GM12873 (cell line): ENCODE data around the gene PTPRN.

Experiments used
- CTCF ChIP-seq: IDR thresholded peaks from 2 replicates; pipeline ENCODE4 v1.5.1; 2012; ENCODE audit warnings: low read depth, mild to moderate bottlenecking, moderate library complexity, low read length, control low read depth; ENCODE audit not compliant: insufficient read depth; ENCODE audit errors: missing control alignments

PTPRN gene

GRCh38 chr2:219261024-219261855 lies 48.0 kb downstream of the PTPRN start:
- no peak for TF ChIP-seq CTCF

GRCh38 chr2:219254590-219255201 lies 54.5 kb downstream of the PTPRN start:
- TF ChIP-seq CTCF = no peak

- peak; percentile 8 for TF ChIP-seq CTCF
These were observed 55.2 kb downstream of the PTPRN start, which contains the start of gene TUBA4A for GRCh38 chr2:219253753-219254589. Gene TUBA4A, minus strand, starts transcription at chr2:219253918. Its CDS starts 60 bp downstream, at chr2:219253858.

- no peak for TF ChIP-seq CTCF
These were observed 56.1 kb downstream of the PTPRN start, which contains the start of gene TUBA4B for GRCh38 chr2:219252900-219253752. Gene TUBA4B, plus strand, starts transcription at chr2:219253243. Its CDS starts 165 bp downstream, at chr2:219253408.

GRCh38 chr2:219252570-219252899 lies 56.7 kb downstream of the PTPRN start:
- no peak for TF ChIP-seq CTCF

- TF ChIP-seq CTCF = no peak
These were observed 57.1 kb downstream of the PTPRN start for GRCh38 chr2:219252084-219252483.
